Suprapubic skin (tissue), 4 donors: ENCODE measurements around the gene SYT8.

Experiments used
- CTCF ChIP-seq, 2 donors: fragments of 200-600 bp in 1 of 2; fragments of 450-650 bp in 1 of 2; sonication (generic) in 1 of 2; IDR thresholded peaks; one replicate each; pipeline ENCODE4 v1.5.1; 2016 to 2019; ENCODE audit warnings: antibody characterized with exemption in 2 of 2, mild to moderate bottlenecking in 1 of 2, moderate library complexity in 1 of 2
- EP300 ChIP-seq: sonication (generic); formaldehyde crosslinking; IDR thresholded peaks from one replicate; pipeline ENCODE4 v1.6.1; 2017; ENCODE audit warnings: antibody characterized with exemption
- POLR2A ChIP-seq, 2 donors: fragments of 450-650 bp; IDR thresholded peaks; one replicate each; pipeline ENCODE4 v1.6.1; 2017; ENCODE audit warnings: antibody characterized with exemption in 2 of 2, mild to moderate bottlenecking in 2 of 2, moderate library complexity in 2 of 2
- POLR2AphosphoS5 ChIP-seq, 3 donors: sonication (generic); formaldehyde crosslinking; IDR thresholded peaks; one replicate each; pipeline ENCODE4 v1.6.1; 2017; ENCODE audit warnings: antibody characterized with exemption in 3 of 3

- TF ChIP-seq CTCF (IDR thresholded peaks at IDR 0.05) (no peak), EP300 (no peak), POLR2A (IDR thresholded peaks at IDR 0.05) (no peak), POLR2AphosphoS5 (IDR thresholded peaks at IDR 0.05) (no peak)
Observed at GRCh38 chr11:1821562-1821961, 13.2 kb upstream of the SYT8 start.
